HG02852 (cell line): ENCODE results near the gene LHFPL3.
"Not testable (repeated sequence)": the region's sequence is repeated elsewhere in the genome, so short reads cannot be mapped to it uniquely, and the experiment has no call there.

Source experiments
- ATAC-seq: cut with Tn5 transposase; IDR thresholded peaks from one replicate; pipeline ENCODE4 v1.9.1; 2021; ENCODE audit warnings: mild to moderate bottlenecking, moderate library complexity; ENCODE audit not compliant: unreplicated experiment

Gene LHFPL3

GRCh38 chr7:104886651-104887050 is 558.2 kb downstream of the LHFPL3 start:
- no peak for ATAC-seq

GRCh38 chr7:104890216-104890615 is 561.8 kb downstream of the LHFPL3 start:
- no peak for ATAC-seq

- ATAC-seq = no peak
Measured at GRCh38 chr7:104891949-104892348, 563.5 kb downstream of the LHFPL3 start.

DNA sequence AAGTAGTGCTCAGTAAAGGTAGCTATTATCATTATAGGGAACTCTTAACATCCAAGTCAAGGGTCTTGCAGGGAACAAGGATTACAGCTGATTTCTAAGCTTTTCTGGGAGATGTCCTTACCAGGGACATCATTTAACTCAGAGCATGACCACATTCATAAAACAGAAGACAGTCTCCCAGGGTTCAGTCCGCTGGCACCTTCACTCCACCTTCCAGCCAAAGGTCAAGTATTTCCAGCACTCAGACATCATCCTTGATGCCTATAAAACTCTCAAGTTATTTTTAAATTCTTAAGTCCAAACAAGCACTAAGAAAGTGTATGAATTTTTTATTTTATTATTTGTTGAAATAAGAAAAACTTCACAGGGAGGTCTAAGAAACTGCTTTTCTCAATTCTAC is 565.9 kb downstream of the LHFPL3 start:
- no peak for ATAC-seq

GRCh38 chr7:104894726-104895521 is 566.5 kb downstream of the LHFPL3 start:
- ATAC-seq = peak; percentile 18

GRCh38 chr7:104895522-104896236 is 567.3 kb downstream of the LHFPL3 start:
- peak; percentile 54 for ATAC-seq

- no peak for ATAC-seq
Measured at GRCh38 chr7:104898434-104898833, 570.0 kb downstream of the LHFPL3 start.

GRCh38 chr7:104900525-104901239 is 572.3 kb downstream of the LHFPL3 start:
- ATAC-seq = no peak

DNA sequence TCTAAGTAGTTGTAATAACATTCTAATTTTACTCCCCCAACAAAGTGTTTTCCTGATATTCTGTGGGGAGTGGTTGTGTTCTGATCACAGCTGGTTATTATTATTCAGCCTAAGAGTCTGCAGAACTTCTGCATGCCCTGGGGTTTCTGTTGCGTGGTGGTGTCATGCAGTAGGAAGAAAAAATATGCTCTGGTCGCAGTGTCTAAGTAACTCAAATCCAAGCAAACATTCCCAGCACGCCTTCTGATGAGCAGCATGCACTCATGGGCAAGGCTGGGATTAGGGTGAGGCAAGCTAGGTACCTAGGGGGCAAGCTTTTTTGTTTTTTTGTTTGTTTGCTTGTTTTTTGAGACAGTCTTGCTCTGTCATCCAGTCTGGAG is 572.8 kb downstream of the LHFPL3 start:
- ATAC-seq = no peak

DNA sequence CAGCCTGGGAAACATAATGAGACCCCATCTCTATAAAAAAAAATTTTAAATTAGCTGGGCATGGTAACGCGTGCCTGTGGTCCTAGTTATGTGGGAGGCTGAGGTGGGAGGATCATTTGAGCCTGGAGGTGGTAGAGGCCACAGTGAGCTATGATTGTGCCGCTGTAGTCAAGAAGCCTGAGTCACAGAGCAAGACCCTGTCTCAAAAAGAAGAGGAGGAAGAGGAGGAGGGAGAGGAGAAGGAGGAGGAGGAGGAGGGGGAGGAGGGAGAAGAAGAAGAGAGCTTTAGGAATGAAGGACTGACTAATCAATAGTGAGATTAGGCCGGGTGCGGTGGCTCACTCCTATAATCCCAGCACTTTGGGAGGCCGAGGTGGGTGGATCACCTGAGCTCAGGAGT is 573.8 kb downstream of the LHFPL3 start:
- ATAC-seq = no peak

DNA sequence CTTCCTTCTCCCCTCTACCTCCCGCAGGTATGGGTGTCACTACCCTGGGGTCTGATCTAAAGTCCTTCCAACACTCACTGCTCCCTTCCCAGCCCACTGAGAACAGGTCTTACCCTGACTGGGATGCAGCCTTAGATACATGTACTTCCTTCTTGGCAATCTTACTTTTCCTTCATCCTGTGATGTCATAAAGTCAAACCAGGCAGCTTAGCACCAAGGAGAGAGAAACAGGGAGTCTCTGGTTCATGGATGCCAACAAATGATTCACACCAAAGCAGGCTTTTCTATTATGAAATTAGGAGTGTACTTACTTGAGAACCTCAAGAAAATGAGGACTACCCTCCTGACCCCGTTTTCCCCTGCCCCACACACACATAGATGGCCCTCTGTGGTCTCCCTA is 574.6 kb downstream of the LHFPL3 start:
- no peak for ATAC-seq

- ATAC-seq = no peak
Measured at GRCh38 chr7:104903846-104904245, 575.4 kb downstream of the LHFPL3 start.

DNA sequence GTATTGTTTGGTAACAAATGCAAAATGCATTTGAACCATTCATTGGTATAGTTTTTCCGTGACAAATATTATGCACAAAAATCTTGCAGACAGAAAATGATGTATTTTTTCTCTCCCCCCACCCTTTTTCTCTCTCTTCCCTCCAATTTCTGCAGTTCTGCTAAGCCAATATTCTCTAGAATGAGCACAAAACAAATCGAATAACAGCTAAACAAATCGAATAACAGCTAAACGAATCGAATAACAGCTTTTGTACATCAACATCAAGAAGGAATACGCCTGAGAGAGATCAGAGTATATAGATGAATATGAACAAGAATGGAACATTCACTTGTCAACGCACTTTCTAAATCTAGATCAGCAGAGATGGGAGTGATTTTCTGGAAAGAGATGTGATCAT is 577.6 kb downstream of the LHFPL3 start:
- ATAC-seq = no peak

- no peak for ATAC-seq
Measured at GRCh38 chr7:104906556-104906955, 578.2 kb downstream of the LHFPL3 start.

DNA sequence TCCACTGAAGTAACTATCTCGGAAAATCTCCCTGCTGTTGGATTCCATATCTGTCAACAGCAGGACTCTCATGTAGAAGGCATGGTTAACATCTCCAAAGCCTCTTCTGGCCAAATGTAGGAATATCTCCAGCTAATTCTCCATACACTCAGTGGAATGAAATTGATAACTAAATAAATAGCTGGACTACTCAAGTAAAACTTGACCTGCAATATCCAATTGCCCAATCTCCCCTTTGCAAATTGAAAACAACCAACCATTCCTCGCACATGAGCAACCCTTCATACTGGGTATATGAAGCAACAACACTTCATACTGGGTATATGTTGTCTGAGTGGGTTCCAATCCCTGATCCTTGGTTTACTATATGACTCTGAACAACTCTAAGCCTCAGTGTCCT is 580.2 kb downstream of the LHFPL3 start:
- ATAC-seq = no peak

GRCh38 chr7:104909096-104909495 is 580.7 kb downstream of the LHFPL3 start:
- no peak for ATAC-seq

DNA sequence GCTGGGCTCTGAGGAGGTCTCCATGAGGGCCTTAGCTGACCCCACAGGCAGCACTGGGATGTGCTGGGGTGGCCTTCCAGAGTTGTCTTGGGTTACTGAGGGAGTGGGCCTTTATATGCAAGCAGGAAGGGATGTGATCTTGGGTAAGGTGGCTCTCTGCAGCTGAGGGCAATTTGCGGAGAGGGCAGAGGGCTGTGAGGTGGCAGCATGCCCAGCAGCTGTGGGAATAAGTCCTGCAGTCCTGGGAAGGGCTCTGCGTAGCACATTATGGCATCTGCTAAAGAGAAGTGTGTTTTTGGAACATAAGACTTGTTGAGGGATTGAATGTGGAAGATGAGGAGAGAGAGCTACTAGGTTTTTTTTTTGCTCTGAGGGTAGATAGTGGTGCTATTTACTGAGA is 586.0 kb downstream of the LHFPL3 start:
- no peak for ATAC-seq

- ATAC-seq = no peak
Measured at GRCh38 chr7:104921596-104921995, 593.2 kb downstream of the LHFPL3 start.

- peak; percentile 10 for ATAC-seq
Measured at GRCh38 chr7:104922182-104923009, 594.0 kb downstream of the LHFPL3 start.

DNA sequence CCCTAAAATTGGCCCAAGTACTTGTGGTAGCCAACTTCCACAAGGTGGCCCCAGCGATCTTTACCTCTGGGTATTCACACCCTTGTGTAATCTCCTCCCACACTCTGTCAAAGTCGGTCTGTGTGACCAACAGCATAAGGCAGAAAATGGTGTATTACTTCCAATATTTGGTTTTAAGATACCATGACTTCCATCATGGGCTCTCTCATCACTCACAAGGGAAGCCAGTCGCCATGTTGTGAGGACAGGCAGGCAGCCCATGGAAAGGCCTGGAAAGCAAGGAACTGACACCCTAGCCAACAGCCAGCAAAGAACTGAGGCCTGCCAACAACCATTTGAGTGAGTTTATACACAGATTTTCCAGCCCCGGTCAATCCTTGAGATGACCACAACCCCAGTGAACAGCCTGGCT is 594.6 kb downstream of the LHFPL3 start:
- peak; percentile 98 for ATAC-seq

DNA sequence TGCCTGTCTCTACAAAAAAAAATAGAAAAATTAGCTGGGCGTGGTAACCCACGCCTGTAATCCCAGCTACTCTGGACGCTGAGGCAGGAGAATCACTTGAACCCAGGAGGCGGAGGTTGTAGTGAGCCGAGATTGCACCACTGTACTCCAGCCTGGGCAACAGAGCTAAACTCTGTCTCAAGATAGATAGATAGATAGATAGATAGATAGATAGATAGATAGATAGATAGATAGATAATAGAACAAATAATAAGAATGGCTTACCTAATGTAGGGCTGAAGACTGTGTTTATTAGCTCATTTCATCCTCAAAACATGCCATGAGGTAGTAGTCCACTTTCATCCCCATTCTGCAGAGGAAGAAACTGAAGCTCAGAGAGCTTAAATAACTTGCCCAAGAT is 597.8 kb downstream of the LHFPL3 start:
- not testable (repeated sequence) for ATAC-seq
